HG03175 (cell line): ENCODE data around the gene ACAN.

Experiments
- ATAC-seq: cut with Tn5 transposase; IDR thresholded peaks from one replicate; pipeline ENCODE4 v1.9.1; 2021; ENCODE audit warnings: mild to moderate bottlenecking, moderate library complexity; ENCODE audit not compliant: unreplicated experiment

Gene ACAN

DNA sequence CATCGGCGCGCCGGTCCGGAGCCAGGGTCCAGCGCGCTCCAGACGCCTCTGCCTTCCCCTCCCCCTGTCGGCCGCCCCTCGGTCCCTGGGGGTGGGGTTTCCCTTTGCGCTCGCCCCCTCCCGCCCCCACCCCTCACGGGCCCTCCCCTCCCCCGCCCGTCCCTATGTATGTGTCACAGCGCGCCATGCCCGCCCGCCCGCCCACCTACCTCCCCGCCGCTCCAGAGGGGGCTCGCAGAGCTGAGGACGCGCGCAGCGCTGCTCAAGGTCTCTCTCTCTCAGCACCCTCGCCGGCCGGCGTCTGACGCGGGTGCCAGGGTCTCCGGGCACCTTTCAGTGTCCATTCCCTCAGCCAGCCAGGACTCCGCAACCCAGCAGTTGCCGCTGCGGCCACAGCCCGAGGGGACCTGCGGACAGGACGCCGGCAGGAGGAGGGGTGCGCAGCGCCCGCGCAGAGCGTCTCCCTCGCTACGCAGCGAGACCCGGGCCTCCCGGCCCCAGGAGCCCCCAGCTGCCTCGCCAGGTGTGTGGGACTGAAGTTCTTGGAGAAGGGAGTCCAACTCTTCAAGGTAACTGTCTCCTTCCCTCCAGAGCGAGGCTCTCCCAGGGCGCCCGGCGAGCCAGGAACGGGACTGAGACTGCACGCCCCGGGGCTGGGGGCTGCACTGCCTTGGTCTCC is at the start of gene ACAN:
Gene ACAN (plus strand): TSS at position 196 of the 679 bp plus-strand sequence. CDS start 32,771 bp downstream, outside the sequence.
- ATAC-seq: no peak

DNA sequence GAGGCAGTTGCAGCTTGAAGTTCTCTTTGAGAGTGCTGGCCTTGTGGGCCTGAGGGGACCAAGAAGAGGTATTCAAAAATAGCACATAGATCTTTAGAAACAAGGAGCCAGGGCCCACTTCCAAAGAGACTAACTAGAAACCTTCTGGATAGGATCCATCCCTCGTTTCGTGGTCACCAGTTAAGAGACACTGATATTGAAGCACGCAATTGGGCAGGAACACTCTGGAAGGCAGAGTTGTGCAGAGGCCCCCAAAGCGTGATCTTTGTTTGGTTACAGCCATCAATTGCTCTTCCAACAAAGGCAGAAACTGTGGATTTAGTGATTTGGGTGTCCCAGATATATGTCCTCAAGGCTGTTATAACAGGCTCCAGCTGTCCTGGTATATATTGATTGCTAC is 46.7 kb upstream of the ACAN start:
- no peak for ATAC-seq

DNA sequence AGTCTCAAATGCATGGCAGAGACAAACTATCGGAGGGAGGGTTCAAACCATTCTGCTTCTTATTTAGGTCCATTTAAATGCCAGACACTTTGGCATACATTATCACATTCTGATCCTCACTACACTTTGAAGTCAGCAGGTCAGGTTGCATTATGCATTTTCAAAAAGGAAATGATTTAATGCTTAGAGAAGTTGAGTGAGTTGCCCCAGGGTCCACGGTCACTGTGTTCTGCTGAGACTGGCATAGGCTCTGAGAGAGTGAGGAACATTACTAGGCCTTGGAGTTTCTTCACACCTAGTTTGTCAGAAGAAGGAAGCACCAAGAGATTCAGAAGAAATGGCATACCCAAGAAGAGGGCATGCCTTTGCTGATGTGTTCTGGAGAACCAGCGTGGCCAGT is 46.3 kb upstream of the ACAN start:
- ATAC-seq: no peak

DNA sequence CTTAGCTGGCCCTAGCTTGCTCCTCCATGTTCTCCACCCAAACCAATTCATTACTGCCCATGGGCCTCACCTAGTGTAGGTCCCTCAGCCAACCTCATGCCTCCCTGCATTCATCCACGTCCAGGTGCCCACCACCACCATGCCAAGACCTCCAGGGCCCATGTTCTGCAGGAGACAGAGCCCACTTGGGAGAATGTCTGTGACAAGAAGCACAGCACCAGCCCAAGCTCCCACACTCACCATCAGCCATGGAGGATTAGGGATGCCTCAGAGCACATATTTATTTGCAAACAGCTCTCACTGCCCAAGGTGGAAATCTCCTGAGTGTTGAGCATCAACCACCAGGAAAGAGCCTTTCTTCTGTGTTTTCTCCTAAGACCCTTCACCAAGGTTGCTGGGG is 43.4 kb upstream of the ACAN start:
- ATAC-seq: no peak

DNA sequence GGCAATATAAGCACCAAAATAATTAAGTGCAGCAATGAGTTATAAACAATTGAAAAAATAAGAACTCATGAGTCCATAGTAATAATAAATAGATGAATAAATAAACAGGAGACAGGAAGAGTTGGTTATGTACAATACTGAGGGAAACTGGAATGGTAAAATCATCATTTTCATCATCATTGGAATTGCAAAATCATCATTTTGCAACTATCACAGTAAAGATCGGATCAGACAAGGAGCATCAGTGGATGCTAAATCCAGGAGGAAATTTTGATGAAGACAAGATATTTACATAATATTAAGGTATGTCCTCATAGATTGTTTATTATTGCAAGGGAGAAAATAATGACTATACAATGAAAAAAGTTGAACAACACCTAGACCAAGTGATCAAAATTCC is 38.8 kb upstream of the ACAN start:
- ATAC-seq: no peak

DNA sequence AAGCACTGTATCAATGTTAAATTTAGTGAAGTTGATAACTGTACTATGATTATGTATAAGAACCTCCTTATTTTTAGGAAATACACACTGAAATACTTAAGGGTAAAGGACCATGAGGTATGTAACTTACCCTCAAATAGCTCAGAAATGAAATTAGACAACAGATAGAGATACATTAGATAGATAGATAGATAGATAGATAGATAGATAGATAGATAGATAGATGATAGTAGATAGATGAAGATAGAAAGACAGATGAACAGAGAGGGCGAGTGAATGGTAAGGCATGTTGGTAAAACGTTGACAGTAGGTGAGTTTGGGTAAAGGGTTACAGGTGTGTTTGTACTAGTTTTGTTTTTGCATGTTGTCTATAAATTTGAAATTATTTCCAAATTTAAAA is 38.0 kb upstream of the ACAN start:
- no peak for ATAC-seq

DNA sequence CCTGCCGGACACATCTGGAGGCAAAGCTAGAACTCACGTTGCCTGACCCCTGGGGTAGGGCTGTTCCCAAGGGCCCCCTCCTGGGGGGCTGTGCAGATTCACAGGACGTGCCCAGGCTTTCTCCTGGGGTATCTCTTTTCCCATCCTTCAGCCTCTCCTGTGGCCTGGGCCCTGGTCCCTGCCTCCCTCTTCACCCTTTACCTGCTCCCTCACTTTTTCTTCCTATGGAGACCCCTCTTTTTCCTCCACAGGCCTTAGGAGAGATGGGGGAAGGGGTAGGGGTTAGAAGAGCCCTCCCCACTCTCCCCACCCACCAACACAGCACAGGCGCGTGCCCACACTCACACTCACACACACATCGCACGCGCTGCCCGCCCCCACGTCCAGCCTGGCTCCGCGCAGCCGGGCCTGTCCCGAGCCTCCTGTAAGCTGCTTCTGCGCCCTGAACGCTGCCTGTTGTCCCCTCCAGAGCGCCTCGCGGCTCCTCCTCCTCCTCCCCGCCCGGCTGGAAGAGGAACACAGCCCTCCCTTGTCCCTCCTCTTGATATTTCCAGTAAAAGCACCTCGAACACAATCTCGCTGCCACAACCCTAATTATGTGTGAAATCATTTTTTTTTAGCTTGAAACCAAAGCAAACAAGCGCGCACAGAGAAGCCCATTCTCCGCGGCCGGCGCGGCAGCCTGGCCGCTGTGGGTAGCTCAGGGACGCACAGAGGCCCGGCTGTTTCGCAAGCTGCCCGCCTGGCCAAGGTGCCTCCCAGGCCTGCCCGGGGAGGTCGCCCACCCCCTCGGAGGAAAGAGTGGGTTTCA is 33.9 kb upstream of the ACAN start:
- no peak for ATAC-seq

DNA sequence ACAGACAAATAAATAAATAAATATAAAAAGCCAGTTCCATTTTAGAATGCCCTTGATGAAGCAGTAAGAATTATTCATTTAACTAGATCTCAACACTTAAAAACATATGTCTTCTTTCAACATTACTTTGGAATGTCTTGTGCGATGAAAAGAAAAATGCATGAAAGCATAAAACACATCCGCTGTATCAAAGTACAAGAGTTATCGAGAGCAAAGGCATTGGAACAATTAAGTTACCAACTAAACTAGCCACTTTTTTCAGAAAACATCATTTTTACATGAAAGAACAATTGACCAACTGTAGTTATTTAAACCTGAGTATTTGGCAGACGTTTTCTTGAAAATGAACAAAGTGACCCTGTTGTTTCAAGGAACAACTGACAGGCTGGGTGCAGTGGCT is 27.5 kb upstream of the ACAN start:
- no peak for ATAC-seq

DNA sequence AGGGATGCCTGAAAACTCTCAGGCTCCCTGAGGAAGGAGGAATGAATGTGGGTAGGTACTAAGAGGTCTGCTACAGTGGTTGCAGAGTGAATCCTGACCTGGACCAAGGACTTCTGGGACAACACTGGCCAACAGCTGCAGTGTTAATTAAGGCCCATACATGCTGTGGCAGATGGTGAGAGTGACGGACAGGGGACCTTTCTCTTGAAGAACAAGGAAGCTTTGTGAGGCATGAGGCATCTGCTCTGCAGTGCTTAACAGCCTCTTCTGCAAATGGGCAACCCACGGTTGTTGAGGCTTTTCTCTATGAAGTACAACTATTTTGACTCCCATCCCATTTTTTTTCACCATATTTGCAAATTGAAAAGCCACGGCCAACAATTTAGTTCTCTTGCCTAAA is 26.6 kb upstream of the ACAN start:
- ATAC-seq: no peak

DNA sequence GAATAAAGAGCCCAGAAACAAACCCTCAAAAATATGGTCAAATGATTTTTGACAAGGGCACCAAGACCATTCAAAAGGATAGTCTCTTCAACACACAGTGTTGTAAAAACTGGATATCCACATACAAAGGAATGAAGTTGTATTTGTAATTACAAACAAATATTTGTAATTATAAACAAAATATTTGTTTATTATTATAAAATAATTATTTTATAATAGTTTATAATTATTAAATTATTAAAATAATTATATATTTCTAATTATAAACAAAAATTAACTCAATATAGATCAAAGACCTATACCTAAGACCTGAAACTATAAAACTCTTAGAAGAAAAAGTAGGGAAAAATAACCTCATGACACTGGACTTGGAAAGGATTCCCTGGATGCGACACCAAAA is 23.3 kb upstream of the ACAN start:
- ATAC-seq: no peak

DNA sequence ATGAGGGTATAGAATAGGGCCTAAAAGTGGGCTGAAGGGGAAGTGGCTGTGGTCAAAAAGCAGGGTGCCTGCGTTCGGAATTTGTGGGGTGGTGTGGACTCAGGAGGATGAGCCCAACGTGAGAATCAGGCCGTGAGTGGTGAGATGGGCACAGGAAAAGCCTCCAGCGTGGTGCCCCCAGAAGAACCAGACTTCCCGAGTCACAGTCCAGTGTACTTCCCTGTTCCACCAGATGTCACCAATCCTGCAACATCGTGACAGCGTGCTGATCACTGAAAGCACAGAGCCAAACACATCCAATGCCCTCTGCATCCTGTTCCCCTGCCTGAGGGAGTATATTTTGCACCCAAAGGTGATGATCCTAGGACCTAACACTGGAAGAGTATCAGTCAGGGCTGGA is 20.8 kb upstream of the ACAN start:
- ATAC-seq: no peak

DNA sequence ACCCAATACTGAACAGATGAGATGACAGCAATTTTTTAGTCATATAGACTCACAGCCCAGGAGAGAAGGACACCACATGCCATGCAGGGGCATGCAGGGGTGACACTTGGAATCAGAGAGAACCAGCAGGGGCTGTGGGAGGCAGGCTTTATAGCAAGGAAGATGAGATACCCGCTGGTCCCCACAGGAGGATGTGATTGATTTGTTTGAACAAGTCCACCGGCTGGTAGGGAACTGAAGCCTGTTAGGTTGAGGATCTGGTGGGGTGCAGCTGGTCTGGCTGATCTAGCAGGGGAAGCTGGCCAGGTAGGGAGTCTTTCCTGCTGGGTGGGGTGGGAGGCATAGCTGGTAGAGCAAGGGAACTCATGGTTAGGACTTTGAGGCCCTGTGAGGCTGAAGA is 18.0 kb upstream of the ACAN start:
- ATAC-seq: no peak

DNA sequence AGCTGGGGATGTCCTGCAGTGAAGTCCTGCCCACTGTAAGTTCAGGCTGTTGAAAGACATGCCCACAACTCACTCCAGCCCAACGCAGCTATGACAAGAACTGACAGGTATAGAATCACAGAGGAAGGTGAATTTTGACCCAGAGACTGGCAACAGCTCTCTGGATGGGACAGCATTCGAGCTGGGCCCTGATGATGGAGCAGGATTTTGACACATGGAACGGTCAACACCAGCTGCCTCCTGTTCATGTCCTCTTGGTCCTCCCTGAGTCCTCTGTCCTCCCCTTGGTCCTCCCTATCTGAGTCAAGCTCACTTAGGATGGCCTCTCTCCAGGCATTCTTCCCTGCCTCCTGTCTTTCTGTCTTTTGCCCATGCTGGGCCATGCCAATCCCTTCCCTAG is 15.2 kb upstream of the ACAN start:
- ATAC-seq: no peak

DNA sequence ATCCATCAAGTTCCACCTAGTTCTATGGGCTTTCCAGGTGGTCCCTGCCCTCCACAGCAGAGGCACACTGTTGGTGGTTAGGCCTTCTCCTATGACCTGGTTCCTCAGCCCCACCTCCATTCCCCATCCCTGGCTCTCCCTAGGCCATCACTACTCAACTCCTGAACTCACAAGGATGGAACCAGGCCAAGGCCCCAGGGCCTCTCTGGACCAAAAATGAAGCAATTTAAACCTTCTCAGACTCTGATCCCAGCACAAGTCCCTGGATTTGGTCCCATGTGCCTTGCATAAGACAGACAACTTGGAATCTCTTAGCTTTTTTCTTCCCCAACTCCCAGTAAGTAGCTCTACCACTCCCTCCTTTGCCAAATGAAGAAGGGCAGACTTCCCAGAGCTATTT is 14.4 kb upstream of the ACAN start:
- no peak for ATAC-seq

DNA sequence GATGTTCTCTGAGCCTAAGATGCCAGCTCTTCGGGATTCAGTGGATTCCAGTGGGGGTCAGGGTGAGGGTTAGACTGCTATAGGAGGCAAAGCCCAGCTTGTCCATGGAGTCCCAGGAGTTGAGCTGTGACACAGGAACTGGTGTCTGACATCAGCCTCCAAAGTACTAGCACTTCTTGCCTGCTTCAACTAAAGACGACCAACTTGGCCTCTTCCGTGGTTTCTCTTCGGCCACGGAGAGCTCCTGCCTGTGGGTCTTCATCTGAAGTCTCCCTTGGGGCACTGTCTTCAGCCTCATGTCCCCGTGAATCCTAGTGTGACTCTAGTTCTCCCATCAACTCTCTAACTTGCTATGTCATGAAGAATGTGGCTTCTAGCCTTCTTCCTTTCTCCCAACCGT is 12.8 kb upstream of the ACAN start:
- no peak for ATAC-seq

DNA sequence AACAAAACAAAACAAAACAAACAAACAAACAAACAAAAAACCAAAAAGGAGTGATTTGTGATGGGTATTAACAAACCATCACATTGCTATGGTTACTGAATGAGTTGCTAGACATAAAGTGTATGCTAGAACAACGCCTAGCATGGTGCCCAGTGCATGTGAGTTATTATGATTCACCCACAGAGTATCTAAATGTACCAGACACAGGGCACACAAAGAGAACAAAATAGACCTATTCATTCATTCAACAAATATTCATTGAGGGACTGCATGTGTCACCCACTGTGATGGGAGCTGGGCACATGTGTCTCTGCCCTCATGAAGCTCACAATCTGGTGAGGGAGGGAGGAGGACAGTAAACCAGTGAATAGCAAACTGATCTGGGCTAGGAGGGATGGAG is 11.6 kb upstream of the ACAN start:
- no peak for ATAC-seq

DNA sequence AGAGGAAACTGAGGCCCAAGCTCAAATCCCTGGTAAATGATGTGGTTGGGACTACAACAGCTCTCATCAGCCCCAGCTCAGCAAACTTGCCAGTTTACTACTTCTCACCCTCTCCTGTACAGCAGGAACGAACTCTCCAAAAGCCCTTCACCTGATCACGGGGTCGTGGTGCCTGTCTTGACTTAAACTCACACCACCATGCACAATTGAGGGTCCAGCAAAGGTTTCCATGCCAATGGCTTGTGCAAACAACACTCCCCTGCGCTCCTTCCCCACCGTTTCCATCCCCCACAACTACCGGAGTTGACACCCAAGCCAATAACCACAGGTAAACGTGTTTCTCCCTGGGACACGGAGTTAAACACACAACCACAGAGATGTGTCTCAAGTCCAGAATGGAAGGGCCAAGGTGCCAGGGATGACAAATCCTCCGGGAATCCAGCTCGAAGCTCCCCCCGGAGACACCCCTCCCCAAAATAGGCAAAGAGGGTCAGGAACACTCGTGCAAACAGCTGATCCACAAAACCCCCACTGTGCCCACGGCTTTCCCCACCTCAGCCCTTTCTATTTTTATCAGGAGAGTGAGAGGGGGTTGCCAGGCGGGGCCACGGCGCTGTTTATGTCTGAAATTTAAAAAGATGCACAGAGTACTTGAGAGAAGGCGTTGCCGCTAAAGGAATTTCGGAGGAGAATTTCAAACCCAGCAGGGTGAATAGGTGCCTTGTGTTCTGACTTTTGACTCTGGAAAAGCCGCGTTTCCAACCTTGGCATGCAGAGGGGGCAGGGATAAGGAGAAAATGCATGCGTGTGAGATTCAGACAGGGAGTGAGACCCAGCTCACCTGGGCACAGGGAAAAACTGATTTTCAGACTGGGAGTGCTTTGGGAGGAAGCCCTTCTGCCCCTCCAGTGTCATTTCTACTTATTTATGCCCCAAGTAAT is 10.6 kb upstream of the ACAN start:
- ATAC-seq: no peak

DNA sequence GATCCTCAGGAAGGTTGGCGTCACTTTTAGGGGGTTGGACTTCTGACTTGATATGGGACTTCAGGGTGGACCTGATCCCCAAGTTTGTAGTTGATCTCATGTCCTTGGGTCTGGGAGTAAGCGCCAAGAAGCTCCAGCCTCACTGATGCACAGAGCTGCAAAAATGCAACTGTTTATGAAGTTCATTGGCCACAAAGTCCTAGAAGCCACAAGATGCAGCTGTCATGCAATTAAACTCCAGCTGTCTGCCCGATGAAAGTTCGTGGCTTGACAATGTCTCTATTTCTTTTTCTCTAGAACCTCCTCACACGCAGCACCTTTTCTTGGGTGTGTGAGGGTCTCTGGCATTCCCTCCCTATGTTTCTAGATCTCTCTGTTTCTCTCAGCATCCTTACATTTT is 9.2 kb upstream of the ACAN start:
- ATAC-seq: no peak

DNA sequence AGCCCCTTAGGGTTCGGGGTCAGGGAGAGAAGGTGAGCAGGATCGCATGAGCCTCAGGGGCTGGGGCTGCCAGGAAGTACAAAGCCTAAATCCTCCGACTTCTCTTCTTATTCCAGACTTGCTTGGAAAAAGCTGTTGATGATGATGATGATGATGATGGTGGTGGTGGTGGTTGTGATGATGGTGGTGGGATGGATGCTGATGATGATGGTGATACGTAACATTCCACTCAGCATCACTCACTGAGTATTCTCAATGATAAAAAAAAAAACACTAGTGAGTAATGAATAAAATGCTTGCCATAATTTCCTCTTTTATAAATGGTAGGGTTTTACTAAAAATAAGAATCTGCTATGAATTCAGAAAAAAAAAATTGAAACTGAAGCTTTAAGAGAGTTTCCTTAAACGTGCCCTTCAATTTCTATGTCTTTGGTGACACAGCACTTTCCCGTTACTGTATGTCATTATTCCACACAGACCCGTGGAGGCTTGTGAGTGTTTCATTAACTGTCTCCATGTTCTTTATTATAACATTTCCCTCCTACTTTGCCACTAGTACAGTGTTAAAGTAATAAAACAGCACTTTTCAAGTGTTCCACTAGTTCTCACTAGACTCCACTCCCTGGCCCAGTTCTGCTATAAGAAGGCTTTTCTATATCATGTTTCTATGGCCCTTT is 5.4 kb upstream of the ACAN start:
- ATAC-seq: no peak

DNA sequence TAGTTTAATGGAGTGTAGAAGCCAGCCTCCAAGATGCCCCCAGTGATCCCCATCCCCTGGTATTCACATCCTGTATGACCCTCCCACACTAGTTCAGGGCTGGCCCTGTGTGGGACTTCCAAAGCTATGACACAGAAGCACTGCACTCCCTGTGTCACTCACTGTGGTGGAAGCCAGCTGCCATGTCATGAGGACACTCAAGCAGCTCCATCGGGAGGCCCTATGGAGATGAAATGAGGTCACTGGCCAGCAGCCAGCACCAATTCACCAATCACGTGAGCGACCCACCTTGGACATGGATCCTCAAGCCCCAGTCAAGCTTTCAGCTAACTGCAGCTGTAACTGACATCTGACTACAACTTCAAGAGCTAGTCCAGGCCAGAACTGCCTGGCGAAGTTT is 3.9 kb upstream of the ACAN start:
- ATAC-seq: no peak

DNA sequence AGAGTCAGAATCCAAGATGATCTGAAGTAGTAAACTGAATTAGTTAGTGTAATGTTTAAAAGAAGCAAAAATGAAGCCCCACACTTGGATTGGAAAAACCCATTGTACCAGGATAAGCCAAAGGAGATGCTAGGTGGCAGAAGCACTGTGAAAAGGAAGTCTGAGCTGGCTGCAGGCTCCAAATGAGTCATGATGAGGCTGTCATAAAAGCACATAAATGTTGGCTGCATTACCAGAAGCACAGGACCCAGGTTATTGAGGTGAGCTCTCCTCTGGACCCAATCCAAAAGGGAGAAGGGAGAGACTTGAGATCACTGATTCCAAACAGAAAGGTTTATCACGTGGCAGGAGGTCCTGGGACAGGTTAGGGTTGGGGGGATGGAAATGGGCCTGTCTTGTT is 3.2 kb upstream of the ACAN start:
- ATAC-seq: no peak
